Colonic mucosa (tissue), 4 donors: ENCODE measurements around the gene AMACR. TPM values are rescaled to one million over a fixed set of nuclear protein-coding genes. Genes with fewer than 3 reads are reported as not detected.

ENCODE experiments used
- DNase-seq: peaks from one replicate; pipeline ENCODE4 v3.0.0-alpha.2; 2020
- H3K27ac ChIP-seq: fragments of 200-600 bp; one replicate; pipeline ENCODE4 v1.8.0; 2021
- H3K27me3 ChIP-seq: fragments of 200-600 bp; one replicate; pipeline ENCODE4 v1.8.0; 2021
- H3K36me3 ChIP-seq: fragments of 200-600 bp; one replicate; pipeline ENCODE4 v1.8.0; 2021
- H3K4me1 ChIP-seq: fragments of 200-600 bp; one replicate; pipeline ENCODE4 v1.8.0; 2021; ENCODE audit warnings: mild to moderate bottlenecking
- H3K4me3 ChIP-seq: fragments of 200-600 bp; one replicate; pipeline ENCODE4 v1.8.0; 2021
- H3K9ac ChIP-seq, 2 donors: one replicate each; pipeline ENCODE4 v1.7.0; 2013; ENCODE audit warnings: control low read depth in 2 of 2, low read depth in 2 of 2, low read length in 2 of 2
- H3K9me3 ChIP-seq: fragments of 200-600 bp; one replicate; pipeline ENCODE4 v1.8.0; 2021
- intact Hi-C: fragments of 100-400 bp; cut with DNase I; formaldehyde crosslinking; loops from one replicate; pipeline ENCODE4 v1.14.1; 2022
- total RNA-seq, 2 donors: library from RNA; stranded (reverse); fragmentation: NEBNext Ultra II Directional in 1 of 2; extraction: Animal tissue kit (Norgen Biotek cat#: 25700) in 1 of 2; gene quantifications; one replicate each; pipeline ENCODE4 v1.2.1, GENCODE V29; 2021
- TF ChIP-seq, protein P1 (sequence below): fragments of 200-600 bp; IDR thresholded peaks from one replicate; pipeline ENCODE4 v1.8.0; 2022; ENCODE audit warnings: antibody characterized with exemption, mild to moderate bottlenecking
- donor health status: healthy.
- donor health status: DM: no; HTN: no; CAD: no.
- donor health status: DM: no; HTN: no; CAD: no.

Gene AMACR
- total RNA-seq, 2 donors from 2014 or later: 50.3 to 67.9 TPM

DNA sequence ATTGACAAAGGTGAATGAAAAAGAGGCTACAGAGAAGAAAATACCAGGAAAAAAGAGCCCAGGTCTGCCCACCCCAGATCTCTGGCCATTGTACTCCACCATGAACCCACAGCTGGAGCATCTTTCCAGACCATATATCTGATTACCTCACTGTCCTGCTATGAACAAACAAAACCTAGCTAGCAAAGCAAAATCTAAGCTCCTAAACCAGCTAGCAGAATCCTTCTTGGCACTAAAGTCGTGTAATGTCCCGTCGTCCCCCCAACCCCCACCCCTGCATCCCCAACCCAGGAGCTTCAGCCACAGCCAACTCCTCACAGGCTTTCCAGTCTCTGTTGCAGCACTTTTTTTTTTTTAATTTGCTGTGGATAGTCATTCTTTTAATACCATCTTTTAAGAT is 32.6 kb upstream of the AMACR start:
- H3K4me3 ChIP-seq: no peak overlapping the region
- no peaks in the 10 kb centered on the region for H3K36me3 ChIP-seq
- H3K9me3 ChIP-seq: no peaks in the 10 kb centered on the region
- H3K4me1 ChIP-seq: no peaks in the 10 kb centered on the region
- H3K27ac ChIP-seq: no peak overlapping the region
- intact Hi-C loops: no loop called here
- no peak for DNase-seq
- no peaks in the 10 kb centered on the region for H3K27me3 ChIP-seq
- no peak overlapping the region for H3K9ac ChIP-seq
- TF ChIP-seq, protein P1, sequence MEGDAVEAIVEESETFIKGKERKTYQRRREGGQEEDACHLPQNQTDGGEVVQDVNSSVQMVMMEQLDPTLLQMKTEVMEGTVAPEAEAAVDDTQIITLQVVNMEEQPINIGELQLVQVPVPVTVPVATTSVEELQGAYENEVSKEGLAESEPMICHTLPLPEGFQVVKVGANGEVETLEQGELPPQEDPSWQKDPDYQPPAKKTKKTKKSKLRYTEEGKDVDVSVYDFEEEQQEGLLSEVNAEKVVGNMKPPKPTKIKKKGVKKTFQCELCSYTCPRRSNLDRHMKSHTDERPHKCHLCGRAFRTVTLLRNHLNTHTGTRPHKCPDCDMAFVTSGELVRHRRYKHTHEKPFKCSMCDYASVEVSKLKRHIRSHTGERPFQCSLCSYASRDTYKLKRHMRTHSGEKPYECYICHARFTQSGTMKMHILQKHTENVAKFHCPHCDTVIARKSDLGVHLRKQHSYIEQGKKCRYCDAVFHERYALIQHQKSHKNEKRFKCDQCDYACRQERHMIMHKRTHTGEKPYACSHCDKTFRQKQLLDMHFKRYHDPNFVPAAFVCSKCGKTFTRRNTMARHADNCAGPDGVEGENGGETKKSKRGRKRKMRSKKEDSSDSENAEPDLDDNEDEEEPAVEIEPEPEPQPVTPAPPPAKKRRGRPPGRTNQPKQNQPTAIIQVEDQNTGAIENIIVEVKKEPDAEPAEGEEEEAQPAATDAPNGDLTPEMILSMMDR: no peak

DNA sequence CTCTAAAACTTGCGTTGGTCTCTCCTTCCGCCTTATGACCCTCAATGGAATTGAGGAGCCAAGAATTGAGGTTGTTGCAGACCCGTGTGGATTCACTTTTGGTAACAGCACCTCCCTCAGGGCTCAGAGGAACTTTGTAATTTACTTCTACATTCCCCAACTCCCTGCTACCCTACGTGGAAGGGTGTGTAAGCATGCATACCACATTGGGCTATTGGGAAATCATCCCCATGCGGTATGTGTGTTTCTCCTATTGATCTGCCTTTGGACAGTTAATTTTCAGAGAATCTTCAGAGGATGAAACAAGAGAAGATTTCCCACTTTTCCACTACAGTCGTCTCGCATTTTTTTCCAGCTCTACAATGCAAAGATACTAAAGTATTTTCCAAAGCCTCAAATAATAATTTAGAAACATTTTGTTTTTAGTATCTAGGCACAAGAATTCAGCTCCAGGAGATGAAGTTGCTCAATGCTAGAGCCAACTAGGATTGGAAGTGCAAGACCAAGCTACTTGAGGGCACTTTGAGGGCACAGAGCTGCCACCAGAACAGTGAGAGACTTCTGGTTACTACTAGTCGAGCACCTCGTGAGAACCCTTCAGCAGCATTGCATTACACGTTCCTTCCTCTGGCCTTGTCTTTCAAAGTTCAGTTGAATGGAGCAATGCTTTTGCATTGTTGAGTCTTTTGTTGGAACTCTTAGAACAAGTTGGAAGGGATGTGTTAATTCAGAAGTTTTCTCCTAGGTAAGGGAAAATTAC is 31.7 kb upstream of the AMACR start:
- H3K4me1 ChIP-seq: no peaks in the 10 kb centered on the region
- no peaks in the 10 kb centered on the region for H3K36me3 ChIP-seq
- TF ChIP-seq, protein P1: no peak
- DNase-seq: no peak
- H3K9ac ChIP-seq: no peak overlapping the region
- no peaks in the 10 kb centered on the region for H3K27me3 ChIP-seq
- H3K27ac ChIP-seq: no peak overlapping the region
- H3K9me3 ChIP-seq: no peaks in the 10 kb centered on the region
- no peak overlapping the region for H3K4me3 ChIP-seq
- intact Hi-C loops: no loop called here

DNA sequence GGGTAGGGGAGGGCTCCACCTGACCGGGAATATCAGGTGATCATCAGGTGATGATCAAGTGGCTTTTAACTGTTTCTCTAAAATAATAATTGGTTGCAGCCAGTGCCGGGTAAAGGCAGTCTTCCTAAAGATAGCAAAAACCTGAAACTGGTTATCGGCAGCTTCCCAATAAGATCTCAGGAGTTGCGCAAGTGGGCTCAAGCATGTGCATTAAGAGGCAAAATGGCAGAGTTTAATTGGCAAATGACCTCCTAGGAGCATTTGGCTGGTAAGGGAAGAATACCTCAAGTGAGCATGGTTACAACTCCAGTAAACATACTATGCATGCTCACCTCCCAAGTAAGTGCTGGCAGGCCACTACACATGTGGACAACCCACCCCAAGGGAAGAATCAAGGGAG is 31.0 kb upstream of the AMACR start:
- intact Hi-C loops: no loop called here
- Histone ChIP-seq H3K9me3 (no peaks in the 10 kb centered on the region), H3K9ac (no peak overlapping the region), H3K4me3 (no peak overlapping the region), H3K27me3 (no peaks in the 10 kb centered on the region), H3K36me3 (no peaks in the 10 kb centered on the region), H3K27ac (no peak overlapping the region), H3K4me1 (no peaks in the 10 kb centered on the region)
- TF ChIP-seq, protein P1: no peak
- DNase-seq: no peak

DNA sequence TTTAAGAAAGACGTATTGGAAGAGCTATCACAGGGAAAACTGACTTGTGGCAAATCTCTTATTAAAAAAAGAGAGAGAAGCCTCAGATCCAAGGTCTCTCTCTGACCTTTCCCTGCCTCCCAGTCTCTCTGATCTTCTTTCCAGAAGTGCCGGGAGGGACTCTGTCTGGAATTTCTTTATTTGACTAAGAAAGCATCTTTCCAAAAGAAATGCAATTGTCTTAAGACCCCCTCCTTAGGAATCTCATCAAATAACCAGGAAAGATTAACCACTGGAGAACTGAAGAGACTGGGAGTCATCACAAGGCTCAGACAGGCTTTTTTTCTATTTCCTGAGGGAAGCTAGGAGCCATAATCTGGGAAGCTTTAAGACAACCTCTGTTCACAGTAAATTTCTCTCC is 30.5 kb upstream of the AMACR start:
- H3K4me3 ChIP-seq: no peak overlapping the region
- H3K36me3 ChIP-seq: no peaks in the 10 kb centered on the region
- no peak overlapping the region for H3K27ac ChIP-seq
- H3K9ac ChIP-seq: no peak overlapping the region
- no peaks in the 10 kb centered on the region for H3K4me1 ChIP-seq
- intact Hi-C loops: no loop called here
- H3K9me3 ChIP-seq: no peaks in the 10 kb centered on the region
- TF ChIP-seq, protein P1: no peak
- DNase-seq: no peak
- no peaks in the 10 kb centered on the region for H3K27me3 ChIP-seq

DNA sequence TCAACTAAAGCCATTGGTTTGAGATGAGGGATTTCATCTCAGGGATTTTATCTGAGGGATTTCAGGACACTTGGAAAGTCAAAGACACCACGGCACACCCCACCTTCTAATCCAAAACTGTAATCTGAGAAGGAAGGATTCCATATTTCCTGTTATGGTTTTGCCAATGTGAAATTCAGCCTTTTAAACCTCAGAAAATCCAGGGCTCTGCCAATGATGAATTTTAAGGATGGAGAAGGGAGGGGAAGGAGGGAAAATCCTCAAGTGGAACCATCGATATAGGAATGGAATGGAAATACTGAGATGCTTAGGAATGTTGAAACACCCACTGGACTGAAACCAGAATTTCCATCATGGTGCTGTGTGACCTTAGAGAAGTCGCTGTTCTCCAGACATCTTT is 29.9 kb upstream of the AMACR start:
- Histone ChIP-seq H3K27me3 (no peaks in the 10 kb centered on the region), H3K4me1 (no peaks in the 10 kb centered on the region), H3K4me3 (no peak overlapping the region), H3K36me3 (no peaks in the 10 kb centered on the region), H3K9me3 (no peaks in the 10 kb centered on the region), H3K9ac (no peak overlapping the region), H3K27ac (no peak overlapping the region)
- TF ChIP-seq, protein P1: no peak
- no peak for DNase-seq
- intact Hi-C loops: no loop called here
